Caco-2 (cell line): ENCODE data around the gene SLC25A21. TPM values are rescaled to one million over a fixed set of nuclear protein-coding genes. Genes with fewer than 3 reads are reported as not detected.

Experiments used
- BruUV-seq: library from RNA; stranded (reverse); fragments of 400-500 nt; replicated peaks from 2 replicates; lab custom pipeline; 2021; lab: Mats Ljungman, UMichigan
- CTCF ChIA-PET: fragments of 300-600 bp; sonication (Branson Sonifier 250); formaldehyde crosslinking; loops from one replicate; lab custom pipeline; 2022; ENCODE audit warnings: antibody characterized with exemption; lab: Charles Lee
- POLR2A ChIA-PET: fragments of 300-600 bp; sonication (Branson Sonifier 250); formaldehyde crosslinking; loops from one replicate; lab custom pipeline; 2022; ENCODE audit warnings: antibody characterized with exemption; lab: Charles Lee
- DNase-seq, 2 experiments: peaks; one replicate each; pipeline versions ENCODE4 v3.0.0 to v3.0.0-alpha.2; 2020 to 2022
- H3K27me3 ChIP-seq: replicated peaks from 2 replicates; pipeline ENCODE4 v1.6.0; 2011; ENCODE audit warnings: low read length; ENCODE audit not compliant: control insufficient read depth, insufficient read depth
- H3K36me3 ChIP-seq: 2 replicates; pipeline ENCODE4 v1.5.1; 2011; ENCODE audit warnings: low read length; ENCODE audit not compliant: control insufficient read depth, insufficient read depth
- H3K4me1 ChIP-seq: fragments of 250-450 bp; sonication (Bioruptor Pico); 2 replicates; pipeline ENCODE4 v1.5.1; 2020; ENCODE audit warnings: mild to moderate bottlenecking
- H3K4me3 ChIP-seq: 2 replicates; pipeline ENCODE4 v1.5.1; 2011; ENCODE audit warnings: low read depth, mild to moderate bottlenecking, control low read depth, low read length
- H3K9me3 ChIP-seq: fragments of 250-450 bp; sonication (Bioruptor Pico); 2 replicates; pipeline ENCODE4 v1.5.1; 2020; ENCODE audit warnings: mild to moderate bottlenecking, moderate library complexity
- H3K27ac Mint-ChIP-seq: one replicate; pipeline ENCODE4 v1.8.0; 2022; ENCODE audit warnings: mixed read lengths; ENCODE audit not compliant: unreplicated experiment
- H3K27me3 Mint-ChIP-seq: one replicate; pipeline ENCODE4 v1.8.0; 2022; ENCODE audit warnings: mixed read lengths; ENCODE audit not compliant: insufficient read depth, unreplicated experiment
- H3K36me3 Mint-ChIP-seq: one replicate; pipeline ENCODE4 v1.8.0; 2022; ENCODE audit warnings: mild to moderate bottlenecking, mixed read lengths; ENCODE audit not compliant: insufficient read depth, unreplicated experiment
- H3K4me1 Mint-ChIP-seq: one replicate; pipeline ENCODE4 v1.8.0; 2022; ENCODE audit warnings: low read depth, mixed read lengths; ENCODE audit not compliant: unreplicated experiment
- H3K4me3 Mint-ChIP-seq: one replicate; pipeline ENCODE4 v1.8.0; 2022; ENCODE audit warnings: mild to moderate bottlenecking, moderate library complexity, mixed read lengths; ENCODE audit not compliant: unreplicated experiment
- H3K9me3 Mint-ChIP-seq: one replicate; pipeline ENCODE4 v1.8.0; 2022; ENCODE audit warnings: mixed read lengths; ENCODE audit not compliant: unreplicated experiment
- intact Hi-C: fragments of 100-400 bp; cut with micrococcal nuclease; formaldehyde crosslinking; loops from one replicate; pipeline ENCODE4 v1.10.0; 2022; ENCODE audit not compliant: unreplicated experiment
- total RNA-seq: library from RNA; stranded (reverse); gene quantifications from 2 replicates; pipeline ENCODE4 v1.2.3, GENCODE V29; 2022
- TF ChIP-seq, protein P1 (sequence below), 2 experiments: fragments of 200-600 bp in 1 of 2; IDR thresholded peaks; 1 replicate in 1 of 2; 2 replicates in 1 of 2; pipeline versions ENCODE4 v1.5.1 to v1.8.0; 2011 to 2022; ENCODE audit warnings: antibody characterized with exemption in 1 of 2, control low read depth in 1 of 2, inconsistent platforms in 1 of 2, low read depth in 1 of 2, low read length in 1 of 2, mild to moderate bottlenecking in 1 of 2, moderate library complexity in 1 of 2; ENCODE audit not compliant: insufficient read depth in 1 of 2, severe bottlenecking in 1 of 2, unreplicated experiment in 1 of 2

SLC25A21 gene
- total RNA-seq, 1 experiment from 2014 or later: 3.2 TPM

DNA sequence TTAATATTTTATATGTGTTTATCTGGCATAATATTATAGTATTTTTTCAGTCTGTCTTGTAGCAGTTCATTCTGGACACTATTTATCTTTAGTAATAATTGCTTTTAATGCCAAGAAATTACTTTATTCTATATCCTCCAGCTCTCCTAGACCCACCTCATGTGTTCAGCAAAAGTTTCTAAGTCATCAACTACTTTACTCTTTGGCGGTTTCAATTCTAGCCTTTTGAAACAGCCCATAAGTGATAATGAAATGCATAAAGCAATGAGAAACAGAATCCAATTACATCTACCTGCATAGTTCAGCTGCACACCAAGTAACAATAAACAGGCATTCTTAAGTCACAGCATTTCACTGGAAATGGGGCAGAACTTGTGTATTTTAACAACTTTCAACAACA, 225.5 kb downstream of the SLC25A21 start:
- ChIA-PET POLR2A (no interaction called here), CTCF (no interaction called here)
- Mint-ChIP-seq H3K9me3 (no peaks in the 10 kb centered on the region), H3K27ac (no peak overlapping the region), H3K4me1 (peaks cover 14% of the 10 kb centered on the region), H3K4me3 (no peak overlapping the region), H3K27me3 (no peaks in the 10 kb centered on the region), H3K36me3 (no peaks in the 10 kb centered on the region)
- no peaks in the 10 kb centered on the region for H3K36me3 ChIP-seq
- peaks cover 6% of the 10 kb centered on the region; the same call in 1 of the 2 replicates for H3K4me1 ChIP-seq
- TF ChIP-seq, protein P1, sequence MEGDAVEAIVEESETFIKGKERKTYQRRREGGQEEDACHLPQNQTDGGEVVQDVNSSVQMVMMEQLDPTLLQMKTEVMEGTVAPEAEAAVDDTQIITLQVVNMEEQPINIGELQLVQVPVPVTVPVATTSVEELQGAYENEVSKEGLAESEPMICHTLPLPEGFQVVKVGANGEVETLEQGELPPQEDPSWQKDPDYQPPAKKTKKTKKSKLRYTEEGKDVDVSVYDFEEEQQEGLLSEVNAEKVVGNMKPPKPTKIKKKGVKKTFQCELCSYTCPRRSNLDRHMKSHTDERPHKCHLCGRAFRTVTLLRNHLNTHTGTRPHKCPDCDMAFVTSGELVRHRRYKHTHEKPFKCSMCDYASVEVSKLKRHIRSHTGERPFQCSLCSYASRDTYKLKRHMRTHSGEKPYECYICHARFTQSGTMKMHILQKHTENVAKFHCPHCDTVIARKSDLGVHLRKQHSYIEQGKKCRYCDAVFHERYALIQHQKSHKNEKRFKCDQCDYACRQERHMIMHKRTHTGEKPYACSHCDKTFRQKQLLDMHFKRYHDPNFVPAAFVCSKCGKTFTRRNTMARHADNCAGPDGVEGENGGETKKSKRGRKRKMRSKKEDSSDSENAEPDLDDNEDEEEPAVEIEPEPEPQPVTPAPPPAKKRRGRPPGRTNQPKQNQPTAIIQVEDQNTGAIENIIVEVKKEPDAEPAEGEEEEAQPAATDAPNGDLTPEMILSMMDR (IDR thresholded peaks at IDR 0.05; ENCODE audit: insufficient read depth in 1 of 2, low read depth in 1 of 2, low read length in 1 of 2, severe bottlenecking in 1 of 2, unreplicated experiment in 1 of 2): no peak
- H3K27me3 ChIP-seq: no peaks in the 10 kb centered on the region
- DNase-seq: no peak
- H3K4me3 ChIP-seq: no peak overlapping the region
- BruUV-seq: no TSS peak
- no peaks in the 10 kb centered on the region for H3K9me3 ChIP-seq
- intact Hi-C loops: no loop called here

DNA sequence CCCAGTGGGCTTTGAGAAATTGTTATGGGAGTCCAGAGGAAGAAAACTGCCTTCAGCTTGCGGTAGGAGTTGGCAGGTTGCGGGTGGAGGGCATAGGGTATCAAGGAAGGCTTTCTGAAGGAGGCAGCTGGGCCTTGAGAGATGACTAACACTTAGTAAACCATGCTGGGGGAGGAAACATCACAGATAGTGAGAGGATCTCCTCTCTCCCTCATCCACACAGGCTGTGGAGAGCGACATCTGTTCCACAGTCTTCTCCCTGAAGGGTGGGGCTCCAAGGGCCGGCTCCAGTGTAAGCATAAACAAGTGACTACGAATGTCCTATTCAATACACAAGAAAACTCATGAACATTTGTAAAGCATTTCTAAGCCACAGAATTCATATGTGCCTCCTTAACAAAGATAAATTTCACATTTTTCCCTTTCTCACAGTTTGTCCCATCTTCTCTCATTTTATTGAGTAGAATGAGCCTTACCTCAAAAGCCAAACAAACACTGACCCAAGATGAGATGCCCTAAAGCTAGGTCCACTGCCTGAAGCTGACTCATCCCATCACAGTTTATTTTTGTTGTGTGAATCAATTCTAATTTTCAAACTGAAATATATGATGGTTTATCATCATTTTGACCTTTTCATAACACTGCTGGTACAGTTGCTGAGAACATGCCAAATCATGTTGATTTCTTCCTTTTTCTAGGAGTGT, 227.9 kb downstream of the SLC25A21 start:
- ChIA-PET CTCF (no interaction called here), POLR2A (no interaction called here)
- Mint-ChIP-seq H3K27ac (no peak overlapping the region), H3K36me3 (no peaks in the 10 kb centered on the region), H3K27me3 (no peaks in the 10 kb centered on the region), H3K9me3 (no peaks in the 10 kb centered on the region), H3K4me3 (no peak overlapping the region), H3K4me1 (peaks cover 13% of the 10 kb centered on the region)
- Histone ChIP-seq H3K27me3 (no peaks in the 10 kb centered on the region), H3K36me3 (no peaks in the 10 kb centered on the region), H3K4me3 (no peak overlapping the region), H3K9me3 (no peaks in the 10 kb centered on the region), H3K4me1 (peaks cover 8% of the 10 kb centered on the region; the same call in 1 of the 2 replicates)
- TF ChIP-seq, protein P1 (IDR thresholded peaks at IDR 0.05; ENCODE audit: insufficient read depth in 1 of 2, low read depth in 1 of 2, low read length in 1 of 2, severe bottlenecking in 1 of 2, unreplicated experiment in 1 of 2): no peak
- no TSS peak for BruUV-seq
- DNase-seq: no peak
- intact Hi-C loops: loop anchor here (5.0 kb wide), 1 partner anchor 192 kb away; no protein-coding TSS in a partner anchor

DNA sequence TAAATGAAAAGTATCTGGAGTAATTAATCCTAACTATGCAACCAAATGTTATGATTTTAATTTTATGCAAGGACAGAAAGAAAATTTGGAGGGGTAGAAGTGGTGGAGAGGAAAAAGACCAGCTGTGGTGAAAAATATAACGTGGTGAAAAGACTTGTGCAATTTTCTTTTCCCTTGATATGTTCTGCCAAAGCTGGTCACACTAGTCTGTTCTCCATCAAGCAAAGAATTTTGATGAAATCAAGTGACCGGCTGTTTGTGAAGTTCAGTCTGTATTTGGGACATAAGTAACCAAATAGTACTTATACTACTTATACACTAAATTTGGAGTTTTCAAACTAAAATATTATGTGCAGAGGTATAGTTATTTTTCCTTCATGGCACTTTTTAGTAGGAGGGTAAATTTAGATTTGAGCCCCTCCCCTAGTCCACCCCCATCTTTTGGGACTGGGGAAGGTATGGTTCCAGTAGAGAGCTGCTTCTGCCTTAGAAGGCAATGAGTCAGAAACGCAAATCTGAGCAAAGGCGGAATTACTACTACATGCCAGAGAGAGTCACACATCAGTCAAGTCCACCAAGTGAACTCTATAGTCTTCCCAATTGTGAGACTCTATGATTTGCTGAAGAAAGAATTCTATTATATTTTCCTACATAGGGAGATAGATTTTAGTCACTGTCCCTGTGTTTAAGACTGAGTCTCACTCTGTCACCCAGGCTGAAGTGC, 229.7 kb downstream of the SLC25A21 start:
- POLR2A ChIA-PET: interaction anchor here (1.0 kb wide), 1 partner anchor 294 kb away, joined by 4 read pairs; no protein-coding TSS in a partner anchor
- no peak for DNase-seq
- TF ChIP-seq, protein P1 (IDR thresholded peaks at IDR 0.05; ENCODE audit: insufficient read depth in 1 of 2, low read depth in 1 of 2, low read length in 1 of 2, severe bottlenecking in 1 of 2, unreplicated experiment in 1 of 2): peak in 1 of 2 experiments; percentile 1
- BruUV-seq: no TSS peak
- Mint-ChIP-seq H3K36me3 (no peaks in the 10 kb centered on the region), H3K27ac (peak overlapping the region; percentile 58), H3K4me1 (peaks cover 12% of the 10 kb centered on the region), H3K9me3 (no peaks in the 10 kb centered on the region), H3K27me3 (no peaks in the 10 kb centered on the region), H3K4me3 (no peak overlapping the region)
- Histone ChIP-seq H3K4me1 (peaks cover 8% of the 10 kb centered on the region; the same call in 1 of the 2 replicates), H3K9me3 (no peaks in the 10 kb centered on the region), H3K36me3 (no peaks in the 10 kb centered on the region), H3K4me3 (no peak overlapping the region), H3K27me3 (no peaks in the 10 kb centered on the region)
- CTCF ChIA-PET: interaction anchor here (0.7 to 2.5 kb wide), 15 partner anchors 8 to 389 kb away, joined by 3 to 69 read pairs (median 5); partner anchors contain the start of gene PAX9
- intact Hi-C loops: loop anchor here (1.0 to 5.0 kb wide), 5 partner anchors 169 to 294 kb away; no protein-coding TSS in a partner anchor
